ENCODE measurements around the gene MALRD1.

MALRD1 gene

DNA sequence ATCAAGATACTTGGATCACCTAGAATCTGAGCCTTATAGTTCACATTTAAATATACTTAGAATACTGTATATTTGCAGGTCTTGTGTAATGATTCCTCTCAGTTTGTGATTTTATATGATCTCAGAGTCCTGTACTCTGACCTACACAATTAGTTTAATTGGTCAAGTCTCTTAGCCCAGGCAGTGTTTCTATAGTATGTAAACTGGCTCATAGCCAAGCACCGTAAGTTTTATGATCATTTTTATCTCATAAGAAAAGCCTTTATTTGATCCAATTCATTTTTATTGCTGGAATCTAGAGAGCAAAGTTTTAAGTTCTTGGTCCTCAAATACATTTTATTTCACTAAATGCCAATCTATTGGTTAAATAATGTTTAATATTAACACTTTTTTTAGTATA, 242.2 kb downstream of the MALRD1 start:
- Histone ChIP-seq H3K4me1 (no peaks in the 10 kb centered on the region), H3K9ac (no peak overlapping the region), H3K4me2 (no peak overlapping the region), H3K27me3 (no peaks in the 10 kb centered on the region), H3K9me3 (replicated peaks in 1 of 11) (no peaks in the 10 kb centered on the region), H3K27ac (no peak overlapping the region), H3K36me3 (no peaks in the 10 kb centered on the region), H4K20me1 (no peaks in the 10 kb centered on the region), H3K4me3 (no peak overlapping the region)
- no peak for TF ChIP-seq Cebpa-rat (IDR thresholded peaks at IDR 0.05)

DNA sequence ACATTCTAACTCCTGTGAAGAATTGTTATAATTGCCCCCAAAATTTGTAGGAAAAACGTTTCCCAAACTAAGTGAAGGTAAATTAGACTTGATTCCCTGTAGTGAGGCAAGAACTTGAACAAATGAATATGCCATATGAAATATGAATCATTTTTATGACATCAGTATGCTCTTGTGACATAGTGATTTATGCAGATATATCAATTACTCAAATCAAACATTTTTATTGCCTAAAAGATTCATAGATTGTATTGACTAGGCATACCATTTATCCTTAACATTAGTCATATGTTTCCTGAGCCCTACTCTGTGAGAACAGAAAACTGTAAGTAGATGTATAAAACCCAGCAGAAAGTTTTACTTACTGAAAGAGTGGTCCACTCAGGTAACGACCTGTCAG, 245.6 kb downstream of the MALRD1 start:
- Histone ChIP-seq H3K9me3 (replicated peaks in 1 of 11) (no peaks in the 10 kb centered on the region), H3K4me1 (no peaks in the 10 kb centered on the region), H3K4me3 (no peak overlapping the region), H3K4me2 (no peak overlapping the region), H3K9ac (no peak overlapping the region), H3K27ac (no peak overlapping the region), H3K36me3 (no peaks in the 10 kb centered on the region), H4K20me1 (no peaks in the 10 kb centered on the region), H3K27me3 (no peaks in the 10 kb centered on the region)
- TF ChIP-seq Cebpa-rat (IDR thresholded peaks at IDR 0.05): no peak

DNA sequence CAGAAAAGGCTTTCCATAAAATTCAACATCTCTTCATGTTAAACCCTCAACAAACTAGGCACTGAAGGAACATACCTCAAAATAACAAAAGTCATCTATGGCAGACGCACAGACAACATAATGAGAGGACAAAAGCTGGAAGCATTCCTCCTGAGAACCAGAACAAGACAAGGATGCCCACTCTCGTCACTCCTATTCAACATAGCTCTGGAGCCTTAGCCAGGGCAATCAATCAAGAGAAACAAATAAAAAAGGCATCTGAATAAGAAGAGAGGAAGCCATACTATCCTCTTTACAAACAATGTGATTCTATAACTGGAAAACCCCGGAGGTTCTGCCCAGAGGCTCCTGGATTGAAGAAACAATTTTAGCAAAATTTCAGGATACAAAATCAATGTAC, 251.0 kb downstream of the MALRD1 start:
- no peak overlapping the region for H3K4me3 ChIP-seq
- no peak for TF ChIP-seq Cebpa-rat (IDR thresholded peaks at IDR 0.05)
- H3K27me3 ChIP-seq: no peaks in the 10 kb centered on the region
- no peak overlapping the region for H3K9ac ChIP-seq
- no peaks in the 10 kb centered on the region for H4K20me1 ChIP-seq
- H3K4me2 ChIP-seq: no peak overlapping the region
- no peak overlapping the region for H3K27ac ChIP-seq
- H3K4me1 ChIP-seq: no peaks in the 10 kb centered on the region
- no peaks in the 10 kb centered on the region for H3K36me3 ChIP-seq
- H3K9me3 ChIP-seq (replicated peaks in 1 of 11): no peaks in the 10 kb centered on the region

DNA sequence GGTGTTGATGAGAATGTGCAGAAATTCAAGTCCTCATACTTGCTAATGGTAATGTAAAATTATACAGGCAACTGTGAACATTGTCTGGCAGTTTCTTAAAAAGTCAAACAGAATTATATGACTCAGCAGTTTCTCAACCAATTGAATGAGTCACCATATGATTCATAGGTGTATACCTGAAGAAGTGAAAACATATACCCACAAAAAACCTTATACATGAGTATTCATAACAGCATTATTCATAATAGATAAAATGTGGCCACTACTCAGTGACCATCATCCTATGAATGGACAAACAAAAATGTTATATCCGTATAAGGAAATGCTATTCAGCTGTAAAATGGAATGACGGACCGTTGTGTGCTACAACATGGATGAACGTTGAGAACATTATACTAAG, 253.5 kb downstream of the MALRD1 start:
- no peak overlapping the region for H3K27ac ChIP-seq
- no peak overlapping the region for H3K4me3 ChIP-seq
- no peak overlapping the region for H3K9ac ChIP-seq
- H3K9me3 ChIP-seq (replicated peaks in 1 of 11): no peaks in the 10 kb centered on the region
- H3K4me2 ChIP-seq: no peak overlapping the region
- H4K20me1 ChIP-seq: no peaks in the 10 kb centered on the region
- H3K4me1 ChIP-seq: no peaks in the 10 kb centered on the region
- no peak for TF ChIP-seq Cebpa-rat (IDR thresholded peaks at IDR 0.05)
- H3K27me3 ChIP-seq: no peaks in the 10 kb centered on the region
- H3K36me3 ChIP-seq: no peaks in the 10 kb centered on the region

DNA sequence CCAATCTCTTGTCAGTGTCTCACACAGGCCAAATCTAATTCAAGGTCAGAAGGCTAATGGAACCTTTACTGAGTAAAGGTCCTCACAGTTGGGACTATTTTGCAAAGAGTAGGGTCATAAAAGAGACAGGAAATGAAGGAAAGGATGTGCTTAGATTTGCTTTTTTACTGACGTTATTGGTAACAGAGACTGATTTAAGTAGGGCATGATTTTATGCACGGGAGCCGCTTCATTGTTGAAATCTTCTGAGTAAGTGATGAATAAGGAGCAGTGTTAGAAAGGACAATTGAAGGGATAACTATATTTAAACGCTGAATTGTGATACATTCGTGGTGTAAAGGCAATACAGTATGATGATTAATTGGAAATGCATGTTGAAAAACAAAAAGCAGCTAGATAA, 261.5 kb downstream of the MALRD1 start:
- Histone ChIP-seq H3K4me1 (no peaks in the 10 kb centered on the region), H3K36me3 (no peaks in the 10 kb centered on the region), H3K4me3 (no peak overlapping the region), H4K20me1 (no peaks in the 10 kb centered on the region), H3K9me3 (replicated peaks in 1 of 11) (no peaks in the 10 kb centered on the region), H3K9ac (no peak overlapping the region), H3K27me3 (no peaks in the 10 kb centered on the region), H3K4me2 (no peak overlapping the region), H3K27ac (no peak overlapping the region)
- no peak for TF ChIP-seq Cebpa-rat (IDR thresholded peaks at IDR 0.05)

DNA sequence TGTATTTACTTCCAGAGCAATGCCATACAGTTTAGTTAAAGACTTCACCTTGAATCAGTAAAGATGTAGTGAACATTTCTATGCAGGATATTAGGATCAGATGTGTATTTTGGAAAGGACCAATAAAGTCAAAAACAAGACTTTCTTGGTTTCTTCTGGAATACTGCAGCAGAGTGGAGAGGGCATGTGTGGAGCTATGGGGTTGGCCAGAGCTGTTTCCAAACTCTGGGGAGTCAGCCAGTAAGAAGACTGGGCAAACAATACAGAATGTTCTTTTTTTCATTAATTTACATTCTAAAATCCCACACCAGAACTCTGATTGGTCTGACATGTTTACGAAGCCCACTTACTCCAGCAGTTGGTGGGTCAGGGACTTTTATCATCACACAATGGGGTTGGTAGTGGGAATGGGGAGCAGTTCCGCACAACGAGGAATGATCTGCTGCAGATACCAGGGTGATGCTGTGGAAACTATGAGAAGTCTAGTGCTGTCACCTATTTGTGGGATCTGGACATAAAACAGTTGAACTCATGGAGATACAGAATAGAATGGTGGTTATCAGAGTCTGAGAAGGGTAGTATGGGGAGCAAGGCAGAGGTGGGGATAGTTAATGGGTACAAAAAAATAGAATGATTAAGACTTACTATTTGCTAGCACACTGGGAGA, 267.7 kb downstream of the MALRD1 start:
- Histone ChIP-seq H3K9ac (no peak overlapping the region), H4K20me1 (no peaks in the 10 kb centered on the region), H3K4me1 (no peaks in the 10 kb centered on the region), H3K4me2 (no peak overlapping the region), H3K9me3 (replicated peaks in 1 of 11) (no peaks in the 10 kb centered on the region), H3K36me3 (no peaks in the 10 kb centered on the region), H3K27ac (no peak overlapping the region), H3K4me3 (no peak overlapping the region), H3K27me3 (no peaks in the 10 kb centered on the region)
- no peak for TF ChIP-seq Cebpa-rat (IDR thresholded peaks at IDR 0.05)

DNA sequence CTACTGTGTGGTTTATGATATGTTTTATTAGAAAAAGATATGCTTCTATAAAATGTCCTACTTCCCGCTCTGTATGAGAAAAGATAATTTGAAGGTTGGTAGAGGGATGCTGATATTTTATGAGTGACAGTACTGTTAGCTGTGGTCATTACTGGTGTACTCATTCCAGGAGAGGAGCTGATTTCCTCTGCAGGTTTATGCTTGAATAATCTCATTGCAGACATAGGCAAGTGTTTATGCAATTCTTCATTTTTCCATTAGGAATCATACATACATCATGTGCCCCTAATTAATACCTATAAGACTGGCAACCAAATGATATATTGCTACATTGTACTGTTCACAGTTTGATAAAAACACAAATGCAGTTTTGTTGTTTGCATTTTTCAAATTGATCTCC, 269.4 kb downstream of the MALRD1 start:
- H3K4me2 ChIP-seq: no peak overlapping the region
- H3K9me3 ChIP-seq (replicated peaks in 1 of 11): no peaks in the 10 kb centered on the region
- no peak overlapping the region for H3K27ac ChIP-seq
- no peaks in the 10 kb centered on the region for H3K4me1 ChIP-seq
- H3K9ac ChIP-seq: no peak overlapping the region
- H4K20me1 ChIP-seq: no peaks in the 10 kb centered on the region
- no peaks in the 10 kb centered on the region for H3K36me3 ChIP-seq
- no peak overlapping the region for H3K4me3 ChIP-seq
- TF ChIP-seq Cebpa-rat (IDR thresholded peaks at IDR 0.05): no peak
- no peaks in the 10 kb centered on the region for H3K27me3 ChIP-seq

DNA sequence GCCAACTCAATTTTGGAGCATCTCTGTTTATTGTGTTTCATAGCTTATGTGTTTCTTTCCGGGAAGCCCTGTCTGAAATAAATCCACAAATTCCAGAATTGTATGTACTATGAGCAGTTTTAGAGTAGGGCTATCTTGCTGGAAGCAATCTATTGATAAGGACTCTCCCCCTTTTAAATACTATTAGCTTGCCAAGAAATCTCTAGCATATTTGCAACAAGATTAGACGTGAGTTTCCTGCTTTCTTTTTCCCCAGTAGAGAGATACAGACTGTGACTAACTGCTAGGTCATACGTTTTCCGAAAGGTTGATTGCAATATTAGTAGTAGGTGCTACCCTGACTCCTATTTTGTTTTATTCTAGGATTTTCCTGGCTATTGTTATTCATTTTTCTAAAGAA, 277.0 kb downstream of the MALRD1 start:
- no peaks in the 10 kb centered on the region for H3K27me3 ChIP-seq
- H3K27ac ChIP-seq: no peak overlapping the region
- H3K4me1 ChIP-seq: no peaks in the 10 kb centered on the region
- no peak overlapping the region for H3K4me3 ChIP-seq
- H4K20me1 ChIP-seq: no peaks in the 10 kb centered on the region
- TF ChIP-seq Cebpa-rat (IDR thresholded peaks at IDR 0.05): no peak
- no peaks in the 10 kb centered on the region for H3K36me3 ChIP-seq
- no peaks in the 10 kb centered on the region for H3K9me3 ChIP-seq (replicated peaks in 1 of 11)
- H3K9ac ChIP-seq: no peak overlapping the region
- no peak overlapping the region for H3K4me2 ChIP-seq

DNA sequence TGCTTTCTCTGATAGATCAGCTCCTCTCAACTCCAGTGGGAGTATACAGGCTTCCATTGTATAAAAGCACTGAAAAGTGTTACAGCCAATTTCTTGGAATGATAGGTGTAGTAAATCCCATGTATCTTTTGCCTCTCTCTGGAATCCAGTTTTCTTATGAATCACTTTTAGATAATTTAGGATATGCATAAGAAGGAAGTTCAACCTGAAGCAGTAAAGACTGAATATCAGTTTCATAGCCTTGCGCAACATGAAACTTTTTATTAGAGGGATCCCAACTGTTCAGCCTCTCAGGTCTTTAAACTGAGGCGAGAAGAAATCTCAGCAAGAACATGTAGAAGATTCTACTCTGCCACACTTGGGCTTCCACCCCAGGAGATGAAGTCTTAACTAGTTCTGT, 280.0 kb downstream of the MALRD1 start:
- H3K9ac ChIP-seq: no peak overlapping the region
- H3K27me3 ChIP-seq: no peaks in the 10 kb centered on the region
- TF ChIP-seq Cebpa-rat (IDR thresholded peaks at IDR 0.05): peak in 5 of 11 experiments; percentile 20 to 58 (median 43); a peak in 3 of 22 replicates

DNA sequence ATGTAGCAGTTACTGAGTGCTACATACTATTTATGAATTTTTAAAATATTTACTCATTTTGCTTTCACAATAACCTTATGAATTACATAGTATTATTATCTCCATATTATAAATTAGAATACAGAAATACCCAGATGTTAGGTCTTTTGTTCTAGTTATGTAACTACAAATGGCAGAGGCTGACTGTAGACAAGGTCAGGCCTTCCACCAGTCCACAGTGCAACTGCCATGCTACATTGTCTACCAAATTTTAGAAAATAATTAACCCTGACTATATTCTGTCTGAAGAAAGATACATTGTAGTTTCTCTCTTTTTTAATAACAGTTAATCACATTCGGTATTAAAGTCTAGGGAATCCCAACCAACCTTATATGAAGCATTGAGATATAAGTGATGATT, 280.9 kb downstream of the MALRD1 start:
- no peaks in the 10 kb centered on the region; a peak in 1 of 22 replicates for H3K9me3 ChIP-seq (replicated peaks in 1 of 11)
- no peaks in the 10 kb centered on the region for H3K4me1 ChIP-seq
- no peak overlapping the region for H3K4me3 ChIP-seq
- no peak overlapping the region for H3K27ac ChIP-seq
- no peak overlapping the region for H3K9ac ChIP-seq
- H3K4me2 ChIP-seq: no peak overlapping the region
- no peak for TF ChIP-seq Cebpa-rat (IDR thresholded peaks at IDR 0.05)
- no peaks in the 10 kb centered on the region for H3K27me3 ChIP-seq
- no peaks in the 10 kb centered on the region for H3K36me3 ChIP-seq
- H4K20me1 ChIP-seq: no peaks in the 10 kb centered on the region

More for the DNA sequence above, 280.0 kb downstream of the MALRD1 start:
- Histone ChIP-seq H3K9me3 (replicated peaks in 1 of 11) (no peaks in the 10 kb centered on the region; a peak in 1 of 22 replicates), H3K27ac (no peak overlapping the region), H3K36me3 (no peaks in the 10 kb centered on the region), H3K4me2 (no peak overlapping the region), H4K20me1 (no peaks in the 10 kb centered on the region), H3K4me3 (no peak overlapping the region), H3K4me1 (no peaks in the 10 kb centered on the region)

Data from BLaER1 treated with 17β-estradiol and CSF1 and Interleukin-3, amounts not matched to agents 10 nM and 100 nM (cell line).